GM12874 (cell line): Measurements from ENCODE around the gene PGPEP1.

ENCODE experiments used
- TF ChIP-seq, protein P1 (sequence below): IDR thresholded peaks from 2 replicates; pipeline ENCODE4 v1.5.1; 2011; ENCODE audit warnings: low read depth, mild to moderate bottlenecking, control low read depth, low read length, moderate library complexity; ENCODE audit not compliant: insufficient read depth

The PGPEP1 gene

DNA sequence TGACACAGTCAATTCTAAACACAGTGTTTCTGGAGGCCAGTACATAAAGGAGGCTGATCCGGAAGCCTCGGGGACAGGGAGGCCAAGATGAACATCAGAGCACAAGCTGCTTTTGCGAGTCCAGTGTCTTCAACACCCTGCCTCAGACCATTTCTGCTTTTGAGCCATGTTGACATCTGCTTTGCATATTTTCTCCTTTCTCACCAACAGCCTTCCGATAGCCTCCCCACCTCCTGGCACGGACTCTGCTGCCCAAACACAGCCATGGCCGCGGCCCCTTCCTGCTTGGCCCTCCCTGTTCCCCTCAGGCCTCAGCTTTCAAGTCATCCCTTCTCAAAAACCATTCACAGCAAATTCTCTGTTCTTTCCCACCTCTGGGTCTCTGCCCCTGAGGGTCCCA lies 53.4 kb downstream of the PGPEP1 start:
- TF ChIP-seq, protein P1, sequence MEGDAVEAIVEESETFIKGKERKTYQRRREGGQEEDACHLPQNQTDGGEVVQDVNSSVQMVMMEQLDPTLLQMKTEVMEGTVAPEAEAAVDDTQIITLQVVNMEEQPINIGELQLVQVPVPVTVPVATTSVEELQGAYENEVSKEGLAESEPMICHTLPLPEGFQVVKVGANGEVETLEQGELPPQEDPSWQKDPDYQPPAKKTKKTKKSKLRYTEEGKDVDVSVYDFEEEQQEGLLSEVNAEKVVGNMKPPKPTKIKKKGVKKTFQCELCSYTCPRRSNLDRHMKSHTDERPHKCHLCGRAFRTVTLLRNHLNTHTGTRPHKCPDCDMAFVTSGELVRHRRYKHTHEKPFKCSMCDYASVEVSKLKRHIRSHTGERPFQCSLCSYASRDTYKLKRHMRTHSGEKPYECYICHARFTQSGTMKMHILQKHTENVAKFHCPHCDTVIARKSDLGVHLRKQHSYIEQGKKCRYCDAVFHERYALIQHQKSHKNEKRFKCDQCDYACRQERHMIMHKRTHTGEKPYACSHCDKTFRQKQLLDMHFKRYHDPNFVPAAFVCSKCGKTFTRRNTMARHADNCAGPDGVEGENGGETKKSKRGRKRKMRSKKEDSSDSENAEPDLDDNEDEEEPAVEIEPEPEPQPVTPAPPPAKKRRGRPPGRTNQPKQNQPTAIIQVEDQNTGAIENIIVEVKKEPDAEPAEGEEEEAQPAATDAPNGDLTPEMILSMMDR: no peak

DNA sequence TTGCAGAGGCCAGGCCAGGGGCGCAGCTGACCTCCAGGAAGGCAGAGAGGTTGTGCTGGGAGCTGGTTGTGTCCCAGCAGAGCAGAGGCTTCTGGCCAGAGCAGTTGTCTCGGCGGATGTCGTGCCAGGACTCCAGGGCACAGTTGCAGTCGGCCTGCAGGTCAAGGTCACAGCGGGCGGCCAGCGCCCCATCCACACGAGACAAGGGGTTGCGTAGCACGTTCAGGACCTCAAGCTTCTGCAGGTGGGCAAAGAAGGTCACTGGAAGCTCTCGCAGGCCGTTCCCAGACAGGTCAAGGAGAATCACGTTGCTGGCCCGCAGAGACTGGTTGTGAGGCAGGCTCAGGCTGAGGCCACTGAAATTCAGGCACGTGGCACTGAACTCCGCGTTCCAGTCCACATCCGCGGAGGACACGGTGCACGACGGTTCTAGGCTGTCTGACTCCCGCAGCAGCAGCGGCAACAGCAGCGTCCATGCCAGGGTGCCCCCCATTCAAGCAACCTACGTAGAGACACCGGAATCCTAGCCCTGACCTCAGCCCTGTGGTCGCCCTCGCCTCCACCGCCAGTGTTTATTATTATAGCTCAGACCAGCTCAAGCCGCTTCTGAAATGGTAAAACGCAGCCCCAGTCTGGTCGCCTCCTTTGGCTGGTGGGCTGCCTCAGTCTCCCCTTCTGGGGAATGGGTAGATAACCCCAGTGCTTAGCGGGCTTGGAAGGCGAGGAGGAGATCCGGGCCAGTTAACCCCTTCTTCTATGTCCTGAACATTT lies 56.3 kb downstream of the PGPEP1 start:
- TF ChIP-seq, protein P1: no peak

GRCh38 chr19:18397242-18398202 lies 57.1 kb downstream of the PGPEP1 start, which contains the start of gene LRRC25:
LRRC25 (minus strand) TSS chr19:18397622; CDS start chr19:18396963, 659 bp downstream.
- TF ChIP-seq, protein P1: no peak

DNA sequence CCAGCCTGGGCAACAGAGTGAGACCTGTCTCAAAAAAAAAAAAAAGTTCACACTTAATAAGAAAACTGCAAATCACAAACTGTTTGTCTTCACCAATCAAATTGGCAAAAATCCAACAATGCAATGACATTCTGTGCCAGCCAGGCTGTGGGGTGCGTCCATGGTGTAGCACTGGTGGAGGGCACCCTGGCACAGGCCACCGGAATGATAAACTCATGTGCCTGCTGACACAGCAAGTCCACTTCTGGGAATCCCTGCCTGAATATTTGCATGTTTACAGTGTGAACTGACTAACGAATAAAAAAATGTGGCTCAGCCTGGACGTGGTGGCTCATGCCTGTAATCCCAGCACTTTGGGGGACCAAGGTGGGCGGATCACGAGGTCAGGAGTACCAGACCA lies 58.6 kb downstream of the PGPEP1 start:
- TF ChIP-seq, protein P1: no peak

DNA sequence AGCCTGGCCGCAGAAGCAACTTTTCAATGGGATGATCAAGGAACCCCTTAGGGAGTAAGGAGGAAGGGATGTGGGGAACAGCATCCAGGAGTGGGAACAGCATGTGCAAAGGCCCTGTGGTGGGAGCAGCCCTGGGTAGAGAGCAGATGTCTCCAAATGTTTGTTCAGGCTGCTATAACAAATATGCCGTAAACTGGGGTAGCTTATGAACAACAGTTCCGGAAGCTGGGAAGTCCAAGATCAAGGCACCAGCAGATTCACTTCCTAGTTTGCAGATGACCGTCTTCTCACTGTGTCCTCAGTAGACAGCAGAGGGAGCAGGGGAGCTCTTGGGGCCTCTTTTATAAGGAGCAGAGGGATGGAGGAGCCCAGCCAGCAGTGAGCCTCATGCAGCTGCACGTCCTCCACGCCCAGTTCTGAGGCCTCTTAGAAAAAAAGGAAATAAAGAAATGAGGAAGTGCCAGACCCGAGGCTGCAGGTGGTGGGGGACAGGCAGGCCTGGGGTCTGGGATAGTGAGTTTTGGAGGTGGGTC lies 61.2 kb downstream of the PGPEP1 start:
- TF ChIP-seq, protein P1: peak; percentile 50

DNA sequence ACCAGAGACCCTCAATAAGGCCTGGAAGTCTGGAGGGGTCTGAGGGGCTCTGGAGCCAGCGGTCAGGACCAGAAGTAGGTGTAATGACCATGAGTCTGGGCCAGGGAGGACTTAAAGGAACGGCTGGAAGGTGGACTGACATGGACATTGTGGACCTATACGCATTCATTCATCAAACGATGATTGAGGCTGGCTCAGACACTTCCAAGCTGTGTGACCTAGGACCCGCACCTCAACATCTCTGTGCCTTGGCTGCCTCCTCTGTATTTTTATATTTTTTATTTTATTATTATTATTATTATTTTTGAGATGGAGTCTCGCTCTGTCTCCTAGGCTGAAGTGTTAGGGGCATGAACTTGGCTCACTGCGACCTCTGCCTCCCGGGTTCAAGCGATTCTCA lies 66.4 kb downstream of the PGPEP1 start:
- TF ChIP-seq, protein P1: no peak

DNA sequence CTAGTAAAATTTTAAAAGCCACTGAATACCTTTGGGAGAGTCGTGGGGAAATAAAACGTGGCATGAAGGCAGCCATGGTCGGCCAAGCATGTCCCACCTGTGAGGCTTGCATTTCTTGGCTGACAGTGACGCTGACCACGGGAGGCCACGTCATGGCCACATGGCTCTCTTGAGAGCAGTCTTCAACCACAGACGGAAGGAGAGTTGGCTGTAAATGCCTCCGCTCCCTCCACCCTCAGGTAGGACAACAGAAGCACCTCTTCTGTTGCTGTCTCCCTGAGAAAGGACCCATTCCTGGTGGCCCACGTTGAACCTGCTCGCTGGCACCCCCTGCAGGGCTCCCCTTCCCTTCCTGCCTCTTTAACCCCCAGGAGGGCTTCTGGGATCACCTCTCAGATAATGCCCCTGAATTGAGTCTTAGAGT lies 67.7 kb downstream of the PGPEP1 start:
- TF ChIP-seq, protein P1: peak; percentile 66
